HepG2 (cell line): ENCODE data around the gene ANKRD11. TPM values are rescaled to one million over a fixed set of nuclear protein-coding genes. Genes with fewer than 3 reads are reported as not detected.

Source experiments
- ATAC-seq: fragments of 200-7000 bp; cut with Tn5 transposase; 3 replicates; pipeline ENCODE4 v1.9.1; 2020; ENCODE audit warnings: mild to moderate bottlenecking, moderate library complexity
- BruUV-seq: library from RNA; stranded (reverse); fragments of 400-500 nt; replicated peaks from 2 replicates; lab custom pipeline; 2021; lab: Mats Ljungman, UMichigan
- CTCF ChIA-PET: fragments of 300-600 bp; formaldehyde crosslinking; extraction: SDS; loops from one replicate; lab custom pipeline; 2021; ENCODE audit warnings: low total read pairs, inconsistent platforms, low intra/inter-chr PET ratio; lab: Yijun Ruan, JAX
- POLR2A ChIA-PET: fragments of 350-600 bp; sonication (Branson Sonifier 250); formaldehyde crosslinking; loops from one replicate; lab custom pipeline; 2020; ENCODE audit warnings: antibody characterized with exemption, inconsistent platforms; lab: Yijun Ruan, JAX
- DNase-seq: peaks from one replicate; pipeline ENCODE4 v3.0.0-alpha.2; 2015; ENCODE audit warnings: low spot score
- FAIRE-seq: peaks from 3 replicates; lab custom pipeline; 2011; peaks lifted over from hg19 to GRCh38; lab: Jason Lieb, UNC
- H2AFZ ChIP-seq: one replicate; pipeline ENCODE4 v1.6.1; 2011; ENCODE audit warnings: low read length, inconsistent platforms
- H3K27ac ChIP-seq: fragments of 300-600 bp; 3 replicates; pipeline ENCODE4 v1.8.0; 2011; ENCODE audit warnings: mixed run types, mild to moderate bottlenecking, mixed read lengths, low read length, inconsistent platforms; ENCODE audit not compliant: insufficient read depth; ENCODE audit errors: extremely low read length
- H3K27me3 ChIP-seq, 2 experiments: fragments of 200-600 bp in 1 of 2; 2 replicates in 1 of 2; 3 replicates in 1 of 2; pipeline versions ENCODE4 v1.6.0 to v1.8.0; 2011; ENCODE audit warnings: low read length in 2 of 2, mild to moderate bottlenecking in 2 of 2, moderate library complexity in 2 of 2, inconsistent platforms in 1 of 2; ENCODE audit not compliant: insufficient read depth in 2 of 2, control insufficient read depth in 1 of 2
- H3K36me3 ChIP-seq, 2 experiments: fragments of 200-600 bp in 1 of 2; replicated peaks in 1 of 2; 2 replicates in 1 of 2; 3 replicates in 1 of 2; pipeline versions ENCODE4 v1.5.1 to v1.8.0; 2011; ENCODE audit warnings: low read length in 2 of 2, inconsistent platforms in 1 of 2; ENCODE audit not compliant: insufficient read depth in 2 of 2, control insufficient read depth in 1 of 2
- H3K4me1 ChIP-seq: 2 replicates; pipeline ENCODE4 v1.5.1; 2012; ENCODE audit warnings: low read length, inconsistent platforms; ENCODE audit not compliant: insufficient read depth
- H3K4me2 ChIP-seq: 2 replicates; pipeline ENCODE4 v1.6.0; 2011; ENCODE audit warnings: low read depth, low read length, inconsistent platforms
- H3K4me3 ChIP-seq, 3 experiments: fragments of 200-600 bp in 1 of 3; sonication (generic), shearing (Covaris generic) in 1 of 3; replicated peaks in 1 of 3; 2 replicates each; pipeline ENCODE4 v1.5.1; 2011 to 2016; ENCODE audit warnings: low read length in 3 of 3, inconsistent platforms in 2 of 3, low read depth in 2 of 3, mild to moderate bottlenecking in 2 of 3, control low read depth in 1 of 3, mixed read lengths in 1 of 3; ENCODE audit not compliant: insufficient read depth in 1 of 3
- H3K79me2 ChIP-seq: one replicate; pipeline ENCODE4 v1.6.1; 2011; ENCODE audit warnings: low read length, inconsistent platforms; ENCODE audit not compliant: insufficient read depth
- H3K9ac ChIP-seq: 2 replicates; pipeline ENCODE4 v1.6.0; 2011; ENCODE audit warnings: mild to moderate bottlenecking, low read depth, low read length, inconsistent platforms; ENCODE audit not compliant: insufficient read depth
- H3K9me3 ChIP-seq: 2 replicates; pipeline ENCODE4 v1.5.1; 2012; ENCODE audit warnings: mild to moderate bottlenecking, low read length
- H4K20me1 ChIP-seq: 2 replicates; pipeline ENCODE4 v1.6.0; 2011; ENCODE audit warnings: inconsistent platforms, mild to moderate bottlenecking, low read length, moderate library complexity; ENCODE audit not compliant: insufficient read depth
- MTA3 ChIP-seq: sonication (generic); formaldehyde crosslinking; IDR thresholded peaks from 2 replicates; pipeline ENCODE4 v1.4.0; 2020; ENCODE audit warnings: missing genetic modification reagents
- NRL ChIP-seq: sonication (generic); formaldehyde crosslinking; IDR thresholded peaks from 2 replicates; pipeline ENCODE4 v1.5.0; 2020; ENCODE audit warnings: missing genetic modification reagents, mild to moderate bottlenecking, moderate library complexity, borderline replicate concordance
- PBX2 ChIP-seq: IDR thresholded peaks from 2 replicates; pipeline ENCODE4 v1.6.1; 2016; ENCODE audit warnings: control low read depth
- PCBP2 ChIP-seq: fragments of 200-400 bp; formaldehyde crosslinking; optimal IDR thresholded peaks from 2 replicates; pipeline ENCODE3; 2018; ENCODE audit warnings: low read length, low read depth; ENCODE audit not compliant: poor library complexity, severe bottlenecking
- RERE ChIP-seq: IDR thresholded peaks from 2 replicates; pipeline ENCODE4 v1.6.1; 2016; ENCODE audit warnings: low read depth, missing genetic modification reagents, missing compliant biosample characterization
- SRF ChIP-seq: IDR thresholded peaks from 2 replicates; pipeline ENCODE4 v1.6.1; 2011; ENCODE audit warnings: mild to moderate bottlenecking, low read depth, low read length, moderate library complexity
- TARDBP ChIP-seq: sonication (generic); formaldehyde crosslinking; IDR thresholded peaks from 2 replicates; pipeline ENCODE4 v1.8.0; 2022; ENCODE audit warnings: mild to moderate bottlenecking, missing genetic modification reagents
- TCF12 ChIP-seq, 2 experiments: fragments of 450-650 bp in 1 of 2; sonication (generic) in 1 of 2; formaldehyde crosslinking in 1 of 2; IDR thresholded peaks; 2 replicates each; pipeline versions ENCODE4 v1.6.1 to v1.8.0; 2017 to 2022; ENCODE audit warnings: antibody characterized with exemption in 1 of 2, mild to moderate bottlenecking in 1 of 2, missing genetic modification reagents in 1 of 2, moderate library complexity in 1 of 2
- ZBTB20 ChIP-seq: sonication (generic); formaldehyde crosslinking; IDR thresholded peaks from 2 replicates; pipeline ENCODE4 v1.8.1; 2023; ENCODE audit warnings: missing genetic modification reagents, low read depth, mild to moderate bottlenecking, borderline replicate concordance
- ZNF556 ChIP-seq: sonication (generic); formaldehyde crosslinking; IDR thresholded peaks from 2 replicates; pipeline ENCODE4 v1.4.0; 2020; ENCODE audit warnings: mild to moderate bottlenecking, missing genetic modification reagents, borderline replicate concordance
- ZNF589 ChIP-seq: sonication (generic); formaldehyde crosslinking; conservative IDR thresholded peaks from 2 replicates; pipeline ENCODE4 v1.8.0; 2022; ENCODE audit warnings: mild to moderate bottlenecking, moderate library complexity, missing genetic modification reagents
- ZNF652 ChIP-seq: IDR thresholded peaks from 2 replicates; pipeline ENCODE4 v1.6.1; 2016; ENCODE audit warnings: low read depth, borderline replicate concordance
- ZNF737 ChIP-seq: sonication (generic); formaldehyde crosslinking; IDR thresholded peaks from 2 replicates; pipeline ENCODE4 v1.5.0; 2020; ENCODE audit warnings: missing genetic modification reagents, mild to moderate bottlenecking, borderline replicate concordance
- ZNF781 ChIP-seq: sonication (generic); formaldehyde crosslinking; IDR thresholded peaks from 2 replicates; pipeline ENCODE4 v1.5.1; 2020; ENCODE audit warnings: borderline replicate concordance, mild to moderate bottlenecking, missing genetic modification reagents; ENCODE audit errors: not compliant biosample characterization
- WGBS: methylation state at CpG from one replicate; pipeline ENCODE4 v1.1.6; 2017; ENCODE audit warnings: low lambda C conversion rate; 5-methylcytosine and 5-hydroxymethylcytosine counted together
- in situ Hi-C: cut with HindIII; loops from 2 replicates; pipeline ENCODE4 v1.10.0; 2017; ENCODE audit warnings: low pct_unique_long_range_greater_than_20kb; ENCODE audit not compliant: extremely low pct_ligation_motif_present
- intact Hi-C: fragments of 100-400 bp; cut with micrococcal nuclease; formaldehyde crosslinking; loops from one replicate; pipeline ENCODE4 v1.10.0; 2022; ENCODE audit not compliant: unreplicated experiment
- polyA plus RNA-seq, 8 experiments: library from polyadenylated mRNA; depleted of rRNA in 3 of 8; stranded (reverse) in 7 of 8; unstranded in 1 of 8; fragments of >200 nt; fragmentation: Illumina TruSeq in 4 of 8; extraction: Trizol in 4 of 8; gene quantifications; 2 replicates each; pipeline versions ENCODE4 v1.2.1 to v1.2.3, GENCODE V29; 2011 to 2016; ENCODE audit warnings: low read depth in 4 of 8, missing spikeins in 1 of 8, mixed read lengths in 1 of 8; ENCODE audit not compliant: insufficient read depth in 1 of 8
- total RNA-seq, 5 experiments: library from RNA; depleted of rRNA; stranded (reverse); fragments of >200 nt; fragmentation: Illumina TruSeq; extraction: Trizol; gene quantifications; 2 replicates each; pipeline ENCODE4 v1.2.3, GENCODE V29; 2016; ENCODE audit warnings: low read depth in 1 of 5

Gene ANKRD11
- total and polyA plus RNA-seq, 2 of the 13 experiments (the other 11 are each of a cell fraction or from before 2014, with no cell fraction given) = 21.4 to 38.4 TPM

- FAIRE-seq (no peak), ATAC-seq (no peak), DNase-seq (no peak)
- Histone ChIP-seq H4K20me1 (peaks cover 73% of the 10 kb centered on the region), H2AFZ (no peak overlapping the region), H3K9ac (no peak overlapping the region), H3K36me3 (peaks cover 6 to 11% of the 10 kb centered on the region in 2 experiments; a peak in 4 of 5 replicates), H3K27ac (peak overlapping the region; percentile 38), H3K79me2 (peaks cover 77% of the 10 kb centered on the region), H3K4me2 (no peak overlapping the region), H3K4me1 (peaks cover 76% of the 10 kb centered on the region), H3K9me3 (no peaks in the 10 kb centered on the region), H3K4me3 (no peak overlapping the region), H3K27me3 (no peaks in the 10 kb centered on the region)
- BruUV-seq = no TSS peak
- ChIA-PET POLR2A (no interaction called here), CTCF (no interaction called here)
- WGBS = 90% methylated on average over 2 of the region's 2 CpGs
- TF ChIP-seq ZNF589 (CRISPR knock-in tag) (no peak), ZNF737 (no peak), MTA3 (CRISPR knock-in tag) (no peak), NRL (CRISPR knock-in tag) (no peak), ZBTB20 (CRISPR knock-in tag) (no peak), TCF12 (IDR thresholded peaks at IDR 0.05) (no peak), TCF12 (CRISPR knock-in tag; IDR thresholded peaks at IDR 0.05) (no peak), PCBP2 (no peak), RERE (CRISPR knock-in tag) (no peak), SRF (no peak), PBX2 (CRISPR knock-in tag) (no peak), ZNF652 (CRISPR knock-in tag) (no peak), ZNF556 (CRISPR knock-in tag) (no peak), ZNF781 (CRISPR knock-in tag) (no peak), TARDBP (CRISPR knock-in tag) (no peak)
- intact Hi-C loops (no loop called here), in situ Hi-C loops (no loop called here)
Observed at GRCh38 chr16:89458967-89459366, 31.4 kb downstream of the ANKRD11 start.
